Tibial nerve (tissue), 3 donors: ENCODE data around the gene ZNF213.

Source experiments
- CTCF ChIP-seq, 5 experiments: fragments of 200-600 bp in 3 of 5; fragments of 450-650 bp in 2 of 5; sonication (generic) in 3 of 5; IDR thresholded peaks; one replicate each; pipeline ENCODE4 v1.5.1; 2016 to 2019; ENCODE audit warnings: antibody characterized with exemption in 5 of 5, mild to moderate bottlenecking in 3 of 5, moderate library complexity in 2 of 5
- POLR2A ChIP-seq, 2 donors: fragments of 450-650 bp; IDR thresholded peaks; one replicate each; pipeline ENCODE4 v1.6.1; 2017; ENCODE audit warnings: antibody characterized with exemption in 2 of 2, mild to moderate bottlenecking in 2 of 2, moderate library complexity in 2 of 2

- TF ChIP-seq POLR2A (IDR thresholded peaks at IDR 0.05) (no peak), CTCF (IDR thresholded peaks at IDR 0.05) (no peak)
Observed at GRCh38 chr16:3143189-3143588, 8.4 kb downstream of the ZNF213 start.
